ENCODE results near the gene CALB2.

- TF ChIP-seq CTCF (IDR thresholded peaks at IDR 0.05; ENCODE audit: low read depth, low read length) (no peak), EZH2phosphoT487 (IDR thresholded peaks at IDR 0.05; ENCODE audit: low read depth) (no peak)
Observed at GRCh38 chr16:71410146-71410545, 51.6 kb downstream of the CALB2 start.

All from OCI-LY3 (cell line).